K562 (cell line): ENCODE data around the gene AKNA. TPM values are rescaled to one million over a fixed set of nuclear protein-coding genes. Genes with fewer than 3 reads are reported as not detected.

Experiments used
- ATAC-seq: fragments of 200-7000 bp; cut with Tn5 transposase; 3 replicates; pipeline ENCODE4 v1.9.1; 2020; ENCODE audit warnings: moderate library complexity
- BruUV-seq: library from RNA; stranded (reverse); fragments of 400-500 nt; replicated peaks from 2 replicates; lab custom pipeline; 2021; lab: Mats Ljungman, UMichigan
- CTCF ChIA-PET: fragments of 300-600 bp; formaldehyde crosslinking; extraction: SDS; loops from one replicate; lab custom pipeline; 2021; ENCODE audit warnings: low intra/inter-chr PET ratio; lab: Yijun Ruan, JAX
- POLR2A ChIA-PET: fragments of 300-600, 350-650 bp; sonication (Branson Sonifier 250); formaldehyde crosslinking; extraction: SDS; loops from one replicate; lab custom pipeline; 2021; ENCODE audit warnings: antibody characterized with exemption, inconsistent platforms; lab: Yijun Ruan, JAX
- DNase-seq, 4 experiments: peaks; one replicate each; pipeline versions ENCODE4 v3.0.0 to v3.0.0-alpha.2; 2011 to 2018; ENCODE audit warnings: low spot score in 3 of 4, mixed read lengths in 3 of 4; ENCODE audit errors: extremely low read depth in 1 of 4
- FAIRE-seq: peaks from 2 replicates; lab custom pipeline; 2011; peaks lifted over from hg19 to GRCh38; lab: Jason Lieb, UNC
- H2AFZ ChIP-seq: 2 replicates; pipeline ENCODE4 v1.6.0; 2011; ENCODE audit warnings: low read depth, low read length, control low read depth, inconsistent platforms
- H3K27ac ChIP-seq: fragments of 200-600 bp; 3 replicates; pipeline ENCODE4 v1.8.0; 2011; ENCODE audit warnings: low read depth, mild to moderate bottlenecking, control low read depth, inconsistent platforms, low read length, moderate library complexity, mixed read lengths; ENCODE audit errors: extremely low read depth
- H3K27me3 ChIP-seq, 2 experiments: fragments of 300-600 bp in 1 of 2; 2 replicates in 1 of 2; 3 replicates in 1 of 2; pipeline versions ENCODE4 v1.6.0 to v1.8.0; 2011; ENCODE audit warnings: inconsistent platforms in 2 of 2, low read length in 2 of 2, mild to moderate bottlenecking in 1 of 2, mixed read lengths in 1 of 2, moderate library complexity in 1 of 2; ENCODE audit not compliant: control insufficient read depth in 2 of 2, insufficient read depth in 2 of 2
- H3K36me3 ChIP-seq: fragments of 300-600 bp; 3 replicates; pipeline ENCODE4 v1.8.0; 2011; ENCODE audit warnings: mild to moderate bottlenecking, low read length, inconsistent platforms; ENCODE audit not compliant: control insufficient read depth, insufficient read depth
- H3K4me1 ChIP-seq, 2 experiments: fragments of 200-600 bp in 1 of 2; replicated peaks in 1 of 2; 2 replicates in 1 of 2; 3 replicates in 1 of 2; pipeline versions ENCODE4 v1.5.1 to v1.8.0; 2011; ENCODE audit warnings: inconsistent platforms in 2 of 2, low read length in 2 of 2, mild to moderate bottlenecking in 1 of 2, mixed read lengths in 1 of 2, moderate library complexity in 1 of 2; ENCODE audit not compliant: control insufficient read depth in 2 of 2, insufficient read depth in 2 of 2
- H3K4me2 ChIP-seq: 2 replicates; pipeline ENCODE4 v1.6.1; 2011; ENCODE audit warnings: low read length, control low read depth, inconsistent platforms, mixed read lengths; ENCODE audit not compliant: insufficient read depth
- H3K4me3 ChIP-seq: fragments of 200-600 bp; sonication (generic), shearing (Covaris generic); 2 replicates; pipeline ENCODE4 v1.5.1; 2016; ENCODE audit warnings: control low read depth, inconsistent platforms
- H3K79me2 ChIP-seq: fragments of 200-600 bp; 3 replicates; pipeline ENCODE4 v1.8.0; 2011; ENCODE audit warnings: low read length, inconsistent platforms; ENCODE audit not compliant: control insufficient read depth, insufficient read depth
- H3K9ac ChIP-seq, 2 experiments: 2 replicates each; pipeline versions ENCODE4 v1.6.0 to v1.6.1; 2011; ENCODE audit warnings: low read depth in 2 of 2, low read length in 2 of 2, control low read depth in 1 of 2, inconsistent platforms in 1 of 2, mild to moderate bottlenecking in 1 of 2, mixed read lengths in 1 of 2; ENCODE audit not compliant: insufficient read depth in 1 of 2
- H3K9me1 ChIP-seq: one replicate; pipeline ENCODE4 v1.6.0; 2011; ENCODE audit warnings: inconsistent platforms, mild to moderate bottlenecking, low read length, moderate library complexity; ENCODE audit not compliant: control insufficient read depth, insufficient read depth
- H3K9me3 ChIP-seq: replicated peaks from 2 replicates; pipeline ENCODE4 v1.5.1; 2011; ENCODE audit warnings: low read depth, low read length, inconsistent platforms; ENCODE audit not compliant: control insufficient read depth, insufficient read depth
- H4K20me1 ChIP-seq: replicated peaks from 2 replicates; pipeline ENCODE4 v1.6.1; 2011; ENCODE audit warnings: low read length, inconsistent platforms, mixed read lengths; ENCODE audit not compliant: control insufficient read depth, insufficient read depth
- AFF4 ChIP-seq: sonication (generic); formaldehyde crosslinking; IDR thresholded peaks from 2 replicates; pipeline ENCODE4 v1.8.0; 2023; ENCODE audit warnings: mild to moderate bottlenecking, missing genetic modification reagents
- CREB3 ChIP-seq: fragments of 450-650 bp; conservative IDR thresholded peaks from 2 replicates; pipeline ENCODE4 v1.6.1; 2016; ENCODE audit warnings: missing genetic modification characterization, low read depth, mild to moderate bottlenecking, missing compliant biosample characterization, moderate library complexity
- FOXK1 ChIP-seq: sonication (generic); formaldehyde crosslinking; IDR thresholded peaks from 2 replicates; pipeline ENCODE4 v1.8.0; 2022; ENCODE audit warnings: missing genetic modification reagents, mild to moderate bottlenecking, borderline replicate concordance
- GTF2E2 ChIP-seq: fragments of 200-800 bp; sonication (Bioruptor generic); IDR thresholded peaks from 2 replicates; pipeline ENCODE4 v1.6.1; 2016; ENCODE audit warnings: missing genetic modification characterization, missing compliant biosample characterization
- KLF1 ChIP-seq: fragments of 450-650 bp; IDR thresholded peaks from 2 replicates; pipeline ENCODE4 v1.6.1; 2016; ENCODE audit warnings: missing genetic modification characterization, missing compliant biosample characterization
- MTA3 ChIP-seq: fragments of 450-650 bp; formaldehyde crosslinking; IDR thresholded peaks from 2 replicates; pipeline ENCODE4 v1.6.1; 2017; ENCODE audit warnings: mild to moderate bottlenecking, borderline replicate concordance
- SUPT5H ChIP-seq: fragments of 450-650 bp; IDR thresholded peaks from 2 replicates; pipeline ENCODE4 v1.6.1; 2016
- TSC22D4 ChIP-seq: fragments of 450-650 bp; IDR thresholded peaks from 2 replicates; pipeline ENCODE4 v1.6.1; 2016; ENCODE audit warnings: missing genetic modification characterization, missing biosample characterization, control low read depth
- WGBS: fragments of 100-300 bp; shearing (Covaris generic); methylation state at CpG from one replicate; pipeline ENCODE4 v1.1.6; 2016; ENCODE audit warnings: low coverage, mixed read lengths; ENCODE audit not compliant: insufficient coverage; ENCODE audit errors: missing lambda C conversion rate; 5-methylcytosine and 5-hydroxymethylcytosine counted together
- in situ Hi-C: fragments of 300-500 bp; cut with MboI; formaldehyde crosslinking; loops from 4 replicates; pipeline ENCODE4 v1.15.0; 2018; ENCODE audit warnings: inconsistent platforms, mixed read lengths
- intact Hi-C: fragments of 100-400 bp; cut with micrococcal nuclease; formaldehyde crosslinking; loops from 2 replicates; pipeline ENCODE4 v1.14.2; 2022
- polyA plus RNA-seq, 8 experiments: library from polyadenylated mRNA; depleted of rRNA in 4 of 8; stranded (reverse) in 5 of 8; unstranded in 3 of 8; fragments of >200 nt; fragmentation: Nextera tagmentation in 2 of 8; fragmentation: Illumina TruSeq in 1 of 8; extraction: Ambion mirVana in 2 of 8; extraction: Trizol in 1 of 8; gene quantifications; 2 replicates each; pipeline versions ENCODE4 v1.2.1 to v1.2.3, GENCODE V29; 2011 to 2014; ENCODE audit warnings: inconsistent platforms in 1 of 8, missing spikeins in 1 of 8
- total RNA-seq, 7 experiments: library from RNA; depleted of rRNA in 6 of 7; stranded (reverse); fragments of >200 nt in 6 of 7; fragmentation: Illumina TruSeq in 2 of 7; extraction: Trizol in 2 of 7; gene quantifications; 2 replicates each; pipeline versions ENCODE4 v1.2.1 to v1.2.3, GENCODE V29; 2011 to 2021; ENCODE audit warnings: low replicate concordance in 1 of 7
- TF ChIP-seq, protein P1 (sequence below): fragments of 250-450 bp; sonication (Bioruptor Pico); IDR thresholded peaks from 2 replicates; pipeline ENCODE4 v1.8.0; 2022; ENCODE audit warnings: moderate library complexity, mild to moderate bottlenecking, inconsistent platforms
- TF ChIP-seq, protein P2 (sequence below): fragments of 450-650 bp; formaldehyde crosslinking; IDR thresholded peaks from 2 replicates; pipeline ENCODE4 v1.4.0; 2022; ENCODE audit warnings: missing genetic modification characterization
- TF ChIP-seq, protein P3 (sequence below): fragments of 250-450 bp; sonication (Bioruptor Pico); IDR thresholded peaks from 2 replicates; pipeline ENCODE4 v1.5.0; 2021

Gene AKNA
- total and polyA plus RNA-seq, 9 of the 15 experiments (the other 6 are each of a cell fraction or from before 2014, with no cell fraction given), result 0.29 to 20.5 (median 3.9) TPM

DNA sequence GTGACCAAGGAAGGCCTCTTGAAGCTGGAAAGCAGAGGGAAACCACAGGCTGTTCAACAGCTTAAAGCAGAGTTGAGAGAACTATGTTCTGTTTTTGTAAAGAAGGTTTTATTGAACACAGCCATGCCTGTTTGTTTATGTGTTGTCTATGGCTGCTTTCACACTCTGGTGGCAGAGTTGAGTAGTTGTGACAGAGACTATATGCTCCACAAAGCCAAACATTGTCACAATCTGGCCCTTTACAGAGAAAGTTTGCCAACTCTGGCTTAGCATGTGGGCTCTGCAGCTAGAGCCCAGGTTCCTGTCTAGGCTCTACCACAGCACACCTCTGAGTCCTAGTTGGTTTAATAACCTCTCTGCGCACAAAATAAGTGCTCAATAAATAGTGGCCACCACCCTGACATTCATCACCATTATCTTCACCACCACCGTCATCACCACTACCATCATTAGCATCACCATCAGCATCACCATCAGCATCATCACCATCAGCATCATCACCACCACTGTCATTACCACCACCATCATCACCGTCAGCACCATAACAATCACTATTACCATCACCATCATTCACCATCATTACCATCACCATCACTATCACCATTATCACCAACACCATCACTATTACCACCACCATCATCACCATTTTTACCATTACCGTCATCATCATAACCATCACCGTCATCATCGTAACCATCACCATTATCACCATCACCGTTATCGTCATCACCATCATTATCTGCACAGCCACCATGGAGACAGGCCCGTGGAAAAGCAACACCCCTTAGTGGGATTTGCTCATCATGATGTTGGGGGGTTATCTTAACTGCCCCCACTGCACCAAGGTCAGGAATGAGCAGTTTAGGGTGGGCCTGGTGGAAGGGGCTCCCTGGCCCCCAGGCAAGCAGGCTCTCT, 18.3 kb downstream of the AKNA start:
- Histone ChIP-seq H3K27me3 (no peaks in the 10 kb centered on the region), H3K4me1 (peaks cover 0 to 17% of the 10 kb centered on the region in 2 experiments; a peak in 2 of 5 replicates), H3K27ac (no peak overlapping the region), H4K20me1 (no peaks in the 10 kb centered on the region; the same call in 1 of the 2 replicates), H3K9me3 (no peaks in the 10 kb centered on the region), H3K4me2 (no peak overlapping the region), H3K4me3 (no peak overlapping the region), H3K9ac (no peak overlapping the region), H3K9me1 (no peaks in the 10 kb centered on the region), H3K36me3 (no peaks in the 10 kb centered on the region), H2AFZ (no peak overlapping the region), H3K79me2 (no peaks in the 10 kb centered on the region)
- ATAC-seq (no peak), DNase-seq (no peak), FAIRE-seq (no peak)
- 77% methylated on average over 9 of the region's 9 CpGs for WGBS
- in situ Hi-C loops, result no loop called here
- ChIA-PET POLR2A (interaction anchor here (0.7 kb wide), 1 partner anchor 17 kb away, joined by 5 read pairs; no protein-coding TSS in a partner anchor), CTCF (interaction anchor here (0.6 kb wide), 1 partner anchor 1429 kb away, joined by 3 read pairs; no protein-coding TSS in a partner anchor)
- no TSS peak for BruUV-seq
- intact Hi-C loops, result no loop called here
- TF ChIP-seq MTA3 (no peak), TSC22D4 (tag) (peak; percentile 32; the same call in 1 of the 2 replicates), FOXK1 (CRISPR knock-in tag) (no peak), GTF2E2 (tag) (no peak), KLF1 (tag) (no peak), CREB3 (tag) (no peak), SUPT5H (peak; percentile 30; the same call in 1 of the 2 replicates), AFF4 (CRISPR knock-in tag) (no peak)
- TF ChIP-seq, protein P1, sequence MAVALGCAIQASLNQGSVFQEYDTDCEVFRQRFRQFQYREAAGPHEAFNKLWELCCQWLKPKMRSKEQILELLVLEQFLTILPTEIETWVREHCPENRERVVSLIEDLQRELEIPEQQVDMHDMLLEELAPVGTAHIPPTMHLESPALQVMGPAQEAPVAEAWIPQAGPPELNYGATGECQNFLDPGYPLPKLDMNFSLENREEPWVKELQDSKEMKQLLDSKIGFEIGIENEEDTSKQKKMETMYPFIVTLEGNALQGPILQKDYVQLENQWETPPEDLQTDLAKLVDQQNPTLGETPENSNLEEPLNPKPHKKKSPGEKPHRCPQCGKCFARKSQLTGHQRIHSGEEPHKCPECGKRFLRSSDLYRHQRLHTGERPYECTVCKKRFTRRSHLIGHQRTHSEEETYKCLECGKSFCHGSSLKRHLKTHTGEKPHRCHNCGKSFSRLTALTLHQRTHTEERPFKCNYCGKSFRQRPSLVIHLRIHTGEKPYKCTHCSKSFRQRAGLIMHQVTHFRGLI (CRISPR knock-in tag), result no peak
- TF ChIP-seq, protein P2, sequence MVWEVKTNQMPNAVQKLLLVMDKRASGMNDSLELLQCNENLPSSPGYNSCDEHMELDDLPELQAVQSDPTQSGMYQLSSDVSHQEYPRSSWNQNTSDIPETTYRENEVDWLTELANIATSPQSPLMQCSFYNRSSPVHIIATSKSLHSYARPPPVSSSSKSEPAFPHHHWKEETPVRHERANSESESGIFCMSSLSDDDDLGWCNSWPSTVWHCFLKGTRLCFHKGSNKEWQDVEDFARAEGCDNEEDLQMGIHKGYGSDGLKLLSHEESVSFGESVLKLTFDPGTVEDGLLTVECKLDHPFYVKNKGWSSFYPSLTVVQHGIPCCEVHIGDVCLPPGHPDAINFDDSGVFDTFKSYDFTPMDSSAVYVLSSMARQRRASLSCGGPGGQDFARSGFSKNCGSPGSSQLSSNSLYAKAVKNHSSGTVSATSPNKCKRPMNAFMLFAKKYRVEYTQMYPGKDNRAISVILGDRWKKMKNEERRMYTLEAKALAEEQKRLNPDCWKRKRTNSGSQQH (CRISPR knock-in tag), result peak; percentile 93
- TF ChIP-seq, protein P3, sequence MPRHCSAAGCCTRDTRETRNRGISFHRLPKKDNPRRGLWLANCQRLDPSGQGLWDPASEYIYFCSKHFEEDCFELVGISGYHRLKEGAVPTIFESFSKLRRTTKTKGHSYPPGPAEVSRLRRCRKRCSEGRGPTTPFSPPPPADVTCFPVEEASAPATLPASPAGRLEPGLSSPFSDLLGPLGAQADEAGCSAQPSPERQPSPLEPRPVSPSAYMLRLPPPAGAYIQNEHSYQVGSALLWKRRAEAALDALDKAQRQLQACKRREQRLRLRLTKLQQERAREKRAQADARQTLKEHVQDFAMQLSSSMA (CRISPR knock-in tag), result no peak
